Naive B cell (primary cell): ENCODE results near the gene PSPH. TPM values are rescaled to one million over a fixed set of nuclear protein-coding genes. Genes with fewer than 3 reads are reported as not detected.

Source experiments
- ATAC-seq, 2 donors: fragments of 150-1000 bp; cut with Tn5 transposase; 2 replicates each; pipeline ENCODE4 v1.10.0; 2021; ENCODE audit warnings: low read depth in 2 of 2, mild to moderate bottlenecking in 2 of 2, moderate library complexity in 2 of 2
- DNase-seq: peaks from one replicate; pipeline ENCODE4 v3.0.0; 2022
- H3K27ac Mint-ChIP-seq, 6 donors: one replicate each; pipeline ENCODE4 v1.8.0; 2020 to 2022; ENCODE audit warnings: mild to moderate bottlenecking in 6 of 6, mixed read lengths in 6 of 6, moderate library complexity in 5 of 6, inconsistent platforms in 2 of 6
- H3K27me3 Mint-ChIP-seq, 3 donors: one replicate each; pipeline ENCODE4 v1.8.0; 2021 to 2022; ENCODE audit warnings: mixed read lengths in 3 of 3, mild to moderate bottlenecking in 1 of 3
- H3K36me3 Mint-ChIP-seq, 2 donors: one replicate each; pipeline ENCODE4 v1.8.0; 2020 to 2022; ENCODE audit warnings: mixed read lengths in 2 of 2, inconsistent platforms in 1 of 2, mild to moderate bottlenecking in 1 of 2
- H3K4me1 Mint-ChIP-seq, 3 donors: one replicate each; pipeline ENCODE4 v1.8.0; 2020 to 2022; ENCODE audit warnings: mixed read lengths in 3 of 3, inconsistent platforms in 1 of 3, mild to moderate bottlenecking in 1 of 3, moderate library complexity in 1 of 3
- H3K4me3 Mint-ChIP-seq, 8 donors: one replicate each; pipeline ENCODE4 v1.8.0; 2020 to 2022; ENCODE audit warnings: mild to moderate bottlenecking in 8 of 8, mixed read lengths in 8 of 8, moderate library complexity in 8 of 8, inconsistent platforms in 2 of 8
- H3K9me3 Mint-ChIP-seq, 7 donors: one replicate each; pipeline ENCODE4 v1.8.0; 2020 to 2022; ENCODE audit warnings: mixed read lengths in 7 of 7, mild to moderate bottlenecking in 5 of 7, inconsistent platforms in 2 of 7, moderate library complexity in 1 of 7
- polyA plus RNA-seq, 6 donors: library from polyadenylated mRNA; unstranded; fragments of 300-500 nt; fragmentation: Illumina TruSeq; gene quantifications; one replicate each; pipeline ENCODE4 v1.2.3, GENCODE V29; 2021; ENCODE audit warnings: low read depth in 6 of 6

Gene PSPH
- polyA plus RNA-seq, 6 donors from 2014 or later: 4.9 to 6.1 (median 5.8) TPM; not detected in 1

- H3K4me1 Mint-ChIP-seq: peaks cover 24 to 44% (median 38%) of the 10 kb centered on the region in 3 donors
These were observed 81.9 kb downstream of the PSPH start for GRCh38 chr7:55969391-55969790.

GRCh38 chr7:55966851-55967250 lies 84.4 kb downstream of the PSPH start:
- ATAC-seq (no peak), DNase-seq (no peak)
- H3K4me1 Mint-ChIP-seq: peaks cover 36 to 54% (median 45%) of the 10 kb centered on the region in 3 donors
- H3K4me3 Mint-ChIP-seq: peak overlapping the region in 3 of 8 donors; percentile 13 to 87 (median 36)
- peak overlapping the region in 5 of 6 donors; percentile 1 to 87 (median 32) for H3K27ac Mint-ChIP-seq
- no peaks in the 10 kb centered on the region for H3K9me3 Mint-ChIP-seq
- peaks cover 0 to 14% of the 10 kb centered on the region in 2 donors for H3K36me3 Mint-ChIP-seq
- no peaks in the 10 kb centered on the region for H3K27me3 Mint-ChIP-seq

More at GRCh38 chr7:55969391-55969790, 81.9 kb downstream of the PSPH start:
- Mint-ChIP-seq H3K27me3 (no peaks in the 10 kb centered on the region), H3K36me3 (peaks cover 0 to 14% of the 10 kb centered on the region in 2 donors), H3K27ac (peak overlapping the region in 2 of 6 donors; percentile 70), H3K9me3 (no peaks in the 10 kb centered on the region), H3K4me3 (peak overlapping the region in 1 of 8 donors; percentile 75)
- ATAC-seq (no peak), DNase-seq (no peak)

GRCh38 chr7:55965805-55966421 lies 85.3 kb downstream of the PSPH start:
- peaks cover 36 to 49% (median 45%) of the 10 kb centered on the region in 3 donors for H3K4me1 Mint-ChIP-seq

GRCh38 chr7:55965100-55965470 lies 86.2 kb downstream of the PSPH start:
- DNase-seq (no peak), ATAC-seq (peak; percentile 25)
- Mint-ChIP-seq H3K9me3 (no peaks in the 10 kb centered on the region), H3K4me1 (peaks cover 29 to 45% (median 42%) of the 10 kb centered on the region in 3 donors), H3K36me3 (peaks cover 0 to 5% of the 10 kb centered on the region in 2 donors), H3K4me3 (peak overlapping the region; percentile 72 to 92 (median 88)), H3K27ac (peak overlapping the region; percentile 21 to 95 (median 80)), H3K27me3 (no peaks in the 10 kb centered on the region)

More at GRCh38 chr7:55965805-55966421, 85.3 kb downstream of the PSPH start:
- DNase-seq: no peak
- ATAC-seq: no peak
- peaks cover 0 to 14% of the 10 kb centered on the region in 2 donors for H3K36me3 Mint-ChIP-seq
- H3K27ac Mint-ChIP-seq: peak overlapping the region in 4 of 6 donors; percentile 39 to 73 (median 60)
- H3K27me3 Mint-ChIP-seq: no peaks in the 10 kb centered on the region
- H3K4me3 Mint-ChIP-seq: peak overlapping the region; percentile 55 to 92 (median 80)
- H3K9me3 Mint-ChIP-seq: no peaks in the 10 kb centered on the region

- H3K27me3 Mint-ChIP-seq: no peaks in the 10 kb centered on the region
- peak within 1 kb of the TSS; percentile 72 to 94 (median 88) for H3K4me3 Mint-ChIP-seq
- peaks cover 25 to 39% (median 37%) of the 10 kb centered on the region in 3 donors for H3K4me1 Mint-ChIP-seq
- no peaks in the 10 kb centered on the region for H3K36me3 Mint-ChIP-seq
- peak; percentile 64 for DNase-seq
- no peaks in the 10 kb centered on the region for H3K9me3 Mint-ChIP-seq
- ATAC-seq: peak; percentile 86 to 87
- H3K27ac Mint-ChIP-seq: peak within 1 kb of the TSS; percentile 76 to 95 (median 90)
These were observed 86.8 kb downstream of the PSPH start, which contains the start of gene NIPSNAP2 for GRCh38 chr7:55964261-55965099. Gene NIPSNAP2 (plus strand): TSS chr7:55964585. CDS start chr7:55964610, 25 bp downstream.

GRCh38 chr7:55963584-55964168 lies 87.6 kb downstream of the PSPH start:
- H3K27ac Mint-ChIP-seq: peak overlapping the region; percentile 33 to 93 (median 88)
- DNase-seq: no peak
- H3K4me3 Mint-ChIP-seq: peak overlapping the region; percentile 63 to 94 (median 82)
- H3K9me3 Mint-ChIP-seq: no peaks in the 10 kb centered on the region
- H3K36me3 Mint-ChIP-seq: no peaks in the 10 kb centered on the region
- no peak for ATAC-seq
- H3K4me1 Mint-ChIP-seq: peaks cover 17 to 37% (median 35%) of the 10 kb centered on the region in 3 donors
- no peaks in the 10 kb centered on the region for H3K27me3 Mint-ChIP-seq

GRCh38 chr7:55962014-55962413 lies 89.2 kb downstream of the PSPH start:
- no peak for ATAC-seq
- H3K27ac Mint-ChIP-seq: peak overlapping the region in 4 of 6 donors; percentile 27 to 88 (median 58)
- H3K27me3 Mint-ChIP-seq: no peaks in the 10 kb centered on the region
- H3K4me3 Mint-ChIP-seq: peak overlapping the region in 1 of 8 donors; percentile 39
- no peaks in the 10 kb centered on the region for H3K36me3 Mint-ChIP-seq
- DNase-seq: no peak
- H3K4me1 Mint-ChIP-seq: peaks cover 16 to 31% (median 31%) of the 10 kb centered on the region in 3 donors
- no peaks in the 10 kb centered on the region for H3K9me3 Mint-ChIP-seq

Other genes starting within 250 kb of the PSPH start
- gene SEPTIN14, start 188.7 kb downstream of the PSPH start, polyA plus RNA-seq: not detected
- 1 to 10 TPM in 3 of 6 donors, under 1 TPM in 2, not detected in 1; 0.58 to 7.6 (median 2.2) TPM for gene ZNF713, start 164.0 kb downstream of the PSPH start, polyA plus RNA-seq
- gene MRPS17, start 99.6 kb downstream of the PSPH start, polyA plus RNA-seq: 10 to 100 TPM; 10.0 to 18.1 (median 17.5) TPM
- 100 to 1,000 TPM in 1 of 6 donors, 10 to 100 TPM in 5; 47.8 to 137 (median 57.2) TPM for gene NIPSNAP2, start 86.9 kb downstream of the PSPH start, polyA plus RNA-seq
- 100 to 1,000 TPM in 1 of 6 donors, 10 to 100 TPM in 5; 56.1 to 102 (median 83.4) TPM for gene CCT6A, start 321 bp upstream of the PSPH start, polyA plus RNA-seq
- gene SUMF2, start 12.8 kb upstream of the PSPH start, polyA plus RNA-seq: 100 to 1,000 TPM in 4 of 6 donors, 10 to 100 TPM in 2; 48.2 to 143 (median 132) TPM
- gene PHKG1, start 41.5 kb upstream of the PSPH start, polyA plus RNA-seq: under 1 TPM in 5 of 6 donors, not detected in 1; 0.15 to 0.63 (median 0.41) TPM
- 100 to 1,000 TPM; 457 to 617 (median 493) TPM for gene CHCHD2, start 55.0 kb upstream of the PSPH start, polyA plus RNA-seq
- not detected for gene NUPR2, start 65.0 kb upstream of the PSPH start, polyA plus RNA-seq